ENCODE data around the gene C1R. TPM values are rescaled to one million over a fixed set of nuclear protein-coding genes. Genes with fewer than 3 reads are reported as not detected.
A peak's percentile ranks its signal among the peaks of the same experiment; 100 is the strongest.

The C1R gene
- total RNA-seq, 1 donor from 2014 or later, result 3.3 TPM

- Mint-ChIP-seq H3K27me3 (ENCODE audit: insufficient read depth, low read depth) (peaks cover 4% of the 10 kb centered on the region), H3K4me3 (no peak overlapping the region), H3K9me3 (no peaks in the 10 kb centered on the region), H3K4me1 (peaks cover 18% of the 10 kb centered on the region), H3K27ac (no peak overlapping the region), H3K36me3 (no peaks in the 10 kb centered on the region)
- peaks cover 13% of the 10 kb centered on the region for H3K4me1 ChIP-seq
- no peak for DNase-seq (ENCODE audit: low spot score)
- H3K9ac ChIP-seq, result no peak overlapping the region
- H3K9me3 ChIP-seq (ENCODE audit: low read depth), result no peaks in the 10 kb centered on the region
- no peaks in the 10 kb centered on the region for H3K36me3 ChIP-seq
- no peak overlapping the region for H3K4me3 ChIP-seq
- TF ChIP-seq EZH2phosphoT487 (IDR thresholded peaks at IDR 0.05) (no peak), EZH2 (IDR thresholded peaks at IDR 0.05) (no peak)
- TF ChIP-seq, protein P1, sequence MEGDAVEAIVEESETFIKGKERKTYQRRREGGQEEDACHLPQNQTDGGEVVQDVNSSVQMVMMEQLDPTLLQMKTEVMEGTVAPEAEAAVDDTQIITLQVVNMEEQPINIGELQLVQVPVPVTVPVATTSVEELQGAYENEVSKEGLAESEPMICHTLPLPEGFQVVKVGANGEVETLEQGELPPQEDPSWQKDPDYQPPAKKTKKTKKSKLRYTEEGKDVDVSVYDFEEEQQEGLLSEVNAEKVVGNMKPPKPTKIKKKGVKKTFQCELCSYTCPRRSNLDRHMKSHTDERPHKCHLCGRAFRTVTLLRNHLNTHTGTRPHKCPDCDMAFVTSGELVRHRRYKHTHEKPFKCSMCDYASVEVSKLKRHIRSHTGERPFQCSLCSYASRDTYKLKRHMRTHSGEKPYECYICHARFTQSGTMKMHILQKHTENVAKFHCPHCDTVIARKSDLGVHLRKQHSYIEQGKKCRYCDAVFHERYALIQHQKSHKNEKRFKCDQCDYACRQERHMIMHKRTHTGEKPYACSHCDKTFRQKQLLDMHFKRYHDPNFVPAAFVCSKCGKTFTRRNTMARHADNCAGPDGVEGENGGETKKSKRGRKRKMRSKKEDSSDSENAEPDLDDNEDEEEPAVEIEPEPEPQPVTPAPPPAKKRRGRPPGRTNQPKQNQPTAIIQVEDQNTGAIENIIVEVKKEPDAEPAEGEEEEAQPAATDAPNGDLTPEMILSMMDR (IDR thresholded peaks at IDR 0.05), result no peak
- H3K79me2 ChIP-seq (ENCODE audit: low read depth), result no peaks in the 10 kb centered on the region
- H3K27me3 ChIP-seq, result no peaks in the 10 kb centered on the region
- H3K4me2 ChIP-seq, result no peak overlapping the region
- H3K27ac ChIP-seq, result no peak overlapping the region
- H3F3A ChIP-seq (ENCODE audit: low read depth), result no peaks in the 10 kb centered on the region
- H2AFZ ChIP-seq (replicated peaks), result peak overlapping the region; percentile 72
- H4K20me1 ChIP-seq (ENCODE audit: low read depth), result no peaks in the 10 kb centered on the region
These were observed 1.1 kb downstream of the C1R start for GRCh38 chr12:7091171-7091570.

DNA sequence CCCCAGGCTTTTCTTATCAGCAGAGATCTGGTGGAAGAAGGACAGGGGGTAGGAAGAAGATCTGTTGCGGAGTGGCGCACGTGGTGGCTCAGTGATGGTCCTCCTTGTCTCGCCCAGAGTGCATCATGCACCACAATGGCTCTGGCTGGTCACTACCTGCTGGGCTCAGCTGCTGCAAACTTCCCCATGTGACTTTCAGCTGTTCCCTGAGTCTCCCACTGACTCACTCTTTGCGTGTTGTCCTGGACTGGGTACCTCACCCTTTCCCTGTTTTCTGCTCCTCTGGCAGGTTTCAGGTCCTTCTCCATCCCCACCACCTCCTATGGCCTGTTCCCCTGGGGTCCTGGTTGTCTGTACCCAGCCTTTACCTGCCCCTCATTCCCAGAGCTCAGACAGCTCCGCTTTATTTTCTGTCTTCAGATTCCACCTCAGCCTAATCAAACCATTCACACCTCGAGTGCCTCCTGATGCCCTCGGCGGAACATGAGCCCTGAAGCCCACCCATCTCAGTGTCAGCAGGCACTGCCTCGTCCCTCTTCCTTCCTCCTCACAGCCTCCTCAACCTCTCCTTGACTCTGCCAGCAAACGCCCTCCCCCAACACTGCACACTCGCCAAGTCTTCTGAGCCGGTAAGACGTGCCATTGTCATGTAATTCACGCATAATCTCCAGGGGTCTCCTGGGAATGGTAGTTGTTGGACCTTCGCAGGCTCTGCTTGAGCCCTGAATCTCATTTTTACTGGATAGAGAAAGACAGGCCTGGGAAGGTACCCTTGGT, 1.8 kb downstream of the C1R start:
- peak; percentile 33 for DNase-seq (ENCODE audit: low spot score)
- Mint-ChIP-seq H3K4me3 (peak overlapping the region; percentile 43), H3K27me3 (ENCODE audit: insufficient read depth, low read depth) (peaks cover 4% of the 10 kb centered on the region), H3K4me1 (peaks cover 18% of the 10 kb centered on the region), H3K36me3 (no peaks in the 10 kb centered on the region), H3K27ac (peak overlapping the region; percentile 43), H3K9me3 (no peaks in the 10 kb centered on the region)
- H3K9ac ChIP-seq, result no peak overlapping the region
- no peaks in the 10 kb centered on the region for H3K79me2 ChIP-seq (ENCODE audit: low read depth)
- H3K4me3 ChIP-seq, result no peak overlapping the region
- H3K4me2 ChIP-seq, result peak overlapping the region; percentile 52
- peaks cover 13% of the 10 kb centered on the region for H3K4me1 ChIP-seq
- H3K27ac ChIP-seq, result no peak overlapping the region
- no peaks in the 10 kb centered on the region for H3K36me3 ChIP-seq
- TF ChIP-seq, protein P1 (IDR thresholded peaks at IDR 0.05), result no peak
- TF ChIP-seq EZH2 (IDR thresholded peaks at IDR 0.05) (no peak), EZH2phosphoT487 (IDR thresholded peaks at IDR 0.05) (no peak)
- H4K20me1 ChIP-seq (ENCODE audit: low read depth), result no peaks in the 10 kb centered on the region
- no peaks in the 10 kb centered on the region for H3K9me3 ChIP-seq (ENCODE audit: low read depth)
- no peaks in the 10 kb centered on the region for H3K27me3 ChIP-seq
- peak overlapping the region; percentile 72 for H2AFZ ChIP-seq (replicated peaks)
- no peaks in the 10 kb centered on the region for H3F3A ChIP-seq (ENCODE audit: low read depth)

GRCh38 chr12:7089196-7089871, 2.9 kb downstream of the C1R start:
- H3K4me1 Mint-ChIP-seq, result peaks cover 18% of the 10 kb centered on the region
- peaks cover 4% of the 10 kb centered on the region for H3K27me3 Mint-ChIP-seq (ENCODE audit: insufficient read depth, low read depth)
- H3K9me3 ChIP-seq (ENCODE audit: low read depth), result no peaks in the 10 kb centered on the region
- H3K4me3 Mint-ChIP-seq, result no peak overlapping the region
- no peak overlapping the region for H3K4me3 ChIP-seq
- H3K79me2 ChIP-seq (ENCODE audit: low read depth), result no peaks in the 10 kb centered on the region
- no peaks in the 10 kb centered on the region for H4K20me1 ChIP-seq (ENCODE audit: low read depth)
- no peaks in the 10 kb centered on the region for H3K27me3 ChIP-seq
- no peak overlapping the region for H3K9ac ChIP-seq
- no peak overlapping the region for H3K27ac Mint-ChIP-seq
- H3K27ac ChIP-seq, result no peak overlapping the region
- no peaks in the 10 kb centered on the region for H3F3A ChIP-seq (ENCODE audit: low read depth)
- no peak for DNase-seq (ENCODE audit: low spot score)
- peaks cover 13% of the 10 kb centered on the region for H3K4me1 ChIP-seq
- H3K4me2 ChIP-seq, result no peak overlapping the region
- no peaks in the 10 kb centered on the region for H3K36me3 ChIP-seq
- TF ChIP-seq EZH2phosphoT487 (IDR thresholded peaks at IDR 0.05) (no peak), EZH2 (IDR thresholded peaks at IDR 0.05) (no peak)
- TF ChIP-seq, protein P1 (IDR thresholded peaks at IDR 0.05), result no peak
- no peaks in the 10 kb centered on the region for H3K36me3 Mint-ChIP-seq
- H3K9me3 Mint-ChIP-seq, result no peaks in the 10 kb centered on the region
- no peak overlapping the region for H2AFZ ChIP-seq (replicated peaks)

All from neural progenitor cell (in vitro differentiated cells).